NCI-H128 (cell line): ENCODE results near the gene ACAP2.
"Not testable (repeated sequence)": the region's sequence is repeated elsewhere in the genome, so short reads cannot be mapped to it uniquely, and the experiment has no call there.

Experiments
- DNase-seq: peaks from one replicate; lab custom pipeline; 2025; ENCODE audit not compliant: unreplicated experiment; lab: John Stamatoyannopoulos, UW

The ACAP2 gene

DNA sequence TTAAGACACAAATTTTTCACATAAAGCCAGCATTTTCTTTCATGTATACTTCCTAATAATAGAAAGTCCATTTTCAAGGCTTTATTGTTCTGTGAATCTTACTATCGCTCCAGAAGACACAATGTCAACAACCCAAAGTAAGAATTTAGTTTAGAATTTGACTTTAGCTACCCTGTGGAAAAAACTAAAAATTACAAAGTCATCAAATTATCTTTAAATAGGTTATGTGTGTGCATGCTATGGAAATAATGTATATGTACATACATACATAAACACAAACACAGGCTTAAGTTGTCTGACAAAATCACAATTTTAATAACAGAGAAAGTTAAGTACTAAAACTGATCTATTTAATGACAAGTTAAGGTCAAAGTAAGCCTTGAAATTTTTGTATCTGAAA, 151.7 kb downstream of the ACAP2 start:
- no peak for DNase-seq

- DNase-seq, result not testable (repeated sequence)
Measured at GRCh38 chr3:195290643-195291042, 152.2 kb downstream of the ACAP2 start.

DNA sequence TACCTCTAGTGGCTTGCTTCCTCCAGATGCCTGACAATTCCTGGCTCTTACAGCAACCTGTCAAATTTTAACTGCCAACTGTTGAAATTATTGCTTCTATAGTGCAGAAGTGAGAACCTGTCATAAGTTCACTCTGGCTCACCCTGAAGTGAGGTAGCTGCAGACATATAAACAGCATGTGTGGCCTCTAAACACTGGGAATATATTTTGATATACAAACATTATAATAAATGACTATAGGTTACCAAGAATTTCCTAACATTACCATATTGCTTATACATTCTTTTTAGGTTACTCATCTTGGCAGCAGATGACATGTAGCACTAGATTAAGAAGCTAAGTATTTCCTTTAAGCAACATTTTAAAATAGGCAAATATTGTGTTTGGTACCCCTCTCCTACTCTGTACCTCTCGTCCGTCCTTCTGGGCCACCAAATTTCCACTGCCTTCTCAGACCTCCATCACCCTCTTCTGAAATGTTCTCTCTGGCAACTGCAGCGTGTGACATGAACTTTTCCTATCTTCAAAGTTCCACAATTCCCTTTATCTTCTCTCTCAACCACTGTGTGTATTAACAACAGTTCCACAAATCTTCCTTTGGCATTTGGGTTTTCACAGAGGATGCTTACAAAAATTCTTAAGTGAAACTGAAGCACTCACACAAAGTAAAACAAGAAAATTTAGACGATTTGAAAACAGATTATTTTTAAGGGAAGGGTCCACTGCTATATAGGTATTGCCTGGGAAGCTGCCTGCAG, 156.5 kb downstream of the ACAP2 start:
- no peak for DNase-seq

GRCh38 chr3:195285372-195285771, 157.4 kb downstream of the ACAP2 start:
- no peak for DNase-seq

DNA sequence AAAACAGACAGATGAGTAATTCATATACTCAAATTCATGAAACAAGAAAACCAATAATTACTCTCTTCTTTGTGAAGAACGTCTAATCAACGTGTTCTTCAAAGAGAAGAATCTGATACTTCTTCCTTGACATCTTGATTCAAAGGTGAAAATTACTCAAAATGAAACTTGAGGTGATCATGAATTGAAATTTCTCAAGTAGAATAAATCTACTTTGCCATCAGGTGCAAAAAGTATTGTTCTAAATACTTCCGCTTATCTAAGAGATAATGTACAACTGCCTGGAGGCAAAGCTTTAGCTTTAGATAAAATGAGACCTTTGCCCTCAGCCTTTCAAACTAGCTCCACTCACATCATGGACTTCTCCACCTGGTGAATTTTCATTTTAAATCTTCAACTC, 158.0 kb downstream of the ACAP2 start:
- no peak for DNase-seq

GRCh38 chr3:195282961-195283360, 159.9 kb downstream of the ACAP2 start:
- no peak for DNase-seq

GRCh38 chr3:195274259-195274966, 168.4 kb downstream of the ACAP2 start:
- no peak for DNase-seq

DNA sequence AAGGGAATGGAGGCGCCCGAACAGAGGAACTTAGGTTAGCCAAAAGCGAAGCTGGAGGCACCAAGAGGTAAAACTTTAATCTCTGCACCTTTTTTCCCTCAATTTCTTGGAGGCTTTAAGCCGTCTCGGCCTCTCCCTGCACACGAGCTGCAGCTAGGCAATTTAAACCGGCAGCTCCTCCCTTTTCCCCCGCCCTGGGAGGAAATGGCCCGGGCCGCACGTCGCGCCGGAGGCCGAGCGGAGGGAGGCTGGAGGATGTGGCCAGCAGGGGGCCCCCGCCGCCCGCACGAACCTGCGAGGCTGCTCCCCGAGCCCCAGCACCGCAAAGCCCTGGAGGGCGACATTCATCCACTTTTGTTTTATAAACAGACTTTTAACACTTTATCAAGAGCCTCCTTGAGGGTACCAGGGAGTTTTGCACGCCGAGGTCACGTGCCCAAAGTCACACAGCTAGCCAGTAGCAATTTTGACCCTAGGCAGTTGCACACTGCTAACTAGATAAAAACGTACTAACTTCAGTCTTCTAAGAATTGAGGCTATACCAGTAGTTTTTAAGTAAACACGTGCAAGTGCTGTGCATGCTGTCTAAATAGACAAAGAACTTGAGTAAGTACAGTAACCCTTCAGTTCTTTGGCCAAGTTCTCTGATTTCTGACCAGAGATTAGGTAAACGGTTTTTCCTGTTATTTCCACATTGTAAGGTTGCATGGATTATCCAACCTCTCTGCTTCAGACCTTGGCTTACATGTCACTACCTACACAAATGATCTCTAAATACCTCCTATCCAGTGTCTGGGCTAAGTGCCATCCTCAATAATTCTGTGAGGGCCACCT, 171.2 kb downstream of the ACAP2 start:
- peak; percentile 83 for DNase-seq

GRCh38 chr3:195270817-195271409, 171.9 kb downstream of the ACAP2 start, which contains the start of gene XXYLT1:
XXYLT1 (minus strand) TSS chr3:195271159; CDS start chr3:195271058, 101 bp downstream.
- DNase-seq, result peak; percentile 62

- DNase-seq, result peak; percentile 30
Measured at GRCh38 chr3:195270079-195270816, 172.6 kb downstream of the ACAP2 start.

DNA sequence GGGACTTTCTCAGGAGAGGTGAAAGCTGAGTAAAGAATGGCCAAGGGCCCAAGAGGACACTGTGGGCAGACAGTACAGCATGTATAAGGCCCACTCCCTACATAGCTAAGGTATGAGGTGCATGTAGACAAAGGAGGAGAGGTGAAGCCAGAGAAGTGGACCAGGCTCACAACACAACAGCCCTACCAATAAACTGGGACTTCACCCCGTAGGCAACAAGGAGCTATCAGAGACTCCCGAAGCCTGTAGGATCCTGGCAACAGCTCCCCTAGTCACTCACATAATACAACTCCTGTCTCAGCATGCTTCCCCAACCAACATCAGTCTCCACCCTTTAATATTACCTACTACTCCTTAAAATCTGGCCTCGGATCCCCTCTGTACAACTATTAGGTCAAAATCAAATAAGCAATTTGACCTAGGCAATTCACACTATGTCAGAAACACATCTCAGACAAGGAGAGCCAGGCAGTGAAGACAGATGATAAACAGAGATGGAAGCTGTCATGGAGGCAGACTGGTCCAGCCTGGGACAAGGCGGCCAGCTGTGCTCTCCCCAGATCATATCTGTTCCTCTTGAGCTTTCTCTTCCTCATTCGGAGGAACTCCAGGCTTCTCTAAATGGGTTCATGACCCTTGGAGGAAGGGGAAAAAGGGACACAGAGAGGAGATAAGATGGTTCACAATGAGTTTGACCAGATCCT, 173.3 kb downstream of the ACAP2 start:
- DNase-seq, result no peak

DNA sequence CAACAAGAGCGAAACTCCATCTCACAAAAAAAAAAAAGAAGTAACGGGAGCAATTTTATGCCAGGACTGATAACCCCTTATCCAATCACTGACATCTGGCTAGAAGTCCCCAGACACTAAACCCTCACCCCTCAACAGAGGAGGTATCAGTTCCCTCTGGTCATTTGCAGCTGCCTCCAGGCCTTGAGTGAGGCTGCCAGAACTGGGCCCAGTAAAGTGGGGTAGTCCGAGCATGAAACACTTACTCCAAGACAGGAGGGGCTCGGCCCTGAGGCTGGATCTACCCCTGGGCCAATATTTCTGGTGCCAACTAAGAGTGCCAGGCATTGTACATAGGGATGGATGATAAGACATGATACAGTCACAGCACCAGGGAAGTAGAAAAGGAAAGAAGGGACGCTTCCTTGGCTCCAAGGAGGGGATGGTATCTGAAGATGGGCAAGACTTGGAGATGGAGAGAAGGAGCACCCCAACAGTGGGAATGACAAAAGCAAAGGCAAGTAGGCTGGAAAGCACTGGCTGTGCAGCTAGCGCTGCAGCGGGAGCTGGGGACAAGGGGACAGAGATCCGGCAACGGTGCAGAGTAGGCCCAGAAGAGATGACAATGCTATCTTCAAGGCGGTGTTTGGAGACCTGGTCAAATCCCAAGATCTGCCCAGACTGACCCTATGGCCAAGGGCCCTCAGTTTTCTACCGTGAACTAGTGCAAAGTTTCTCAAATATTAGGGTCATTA, 174.1 kb downstream of the ACAP2 start:
- DNase-seq, result no peak

DNA sequence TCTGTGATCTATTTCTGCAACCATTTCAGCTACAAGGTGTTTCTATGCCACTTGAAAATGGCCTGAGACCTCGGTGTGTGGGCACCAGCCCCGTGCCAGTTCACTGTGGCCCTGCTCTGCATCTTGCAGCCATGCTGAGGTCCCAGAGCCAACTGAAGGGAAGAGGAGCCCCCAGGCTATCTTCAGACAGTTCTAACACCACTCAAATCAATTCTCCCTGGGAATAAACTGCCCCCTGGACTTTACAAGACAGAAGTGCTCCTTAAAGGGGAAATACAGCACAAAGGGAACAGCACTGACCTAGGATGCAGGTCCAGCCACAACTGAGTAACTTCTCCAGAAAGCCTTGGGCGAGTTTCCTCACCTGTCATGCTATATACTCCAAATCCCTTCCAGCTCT, 175.7 kb downstream of the ACAP2 start:
- DNase-seq, result no peak

GRCh38 chr3:195266428-195266827, 176.4 kb downstream of the ACAP2 start:
- no peak for DNase-seq

DNA sequence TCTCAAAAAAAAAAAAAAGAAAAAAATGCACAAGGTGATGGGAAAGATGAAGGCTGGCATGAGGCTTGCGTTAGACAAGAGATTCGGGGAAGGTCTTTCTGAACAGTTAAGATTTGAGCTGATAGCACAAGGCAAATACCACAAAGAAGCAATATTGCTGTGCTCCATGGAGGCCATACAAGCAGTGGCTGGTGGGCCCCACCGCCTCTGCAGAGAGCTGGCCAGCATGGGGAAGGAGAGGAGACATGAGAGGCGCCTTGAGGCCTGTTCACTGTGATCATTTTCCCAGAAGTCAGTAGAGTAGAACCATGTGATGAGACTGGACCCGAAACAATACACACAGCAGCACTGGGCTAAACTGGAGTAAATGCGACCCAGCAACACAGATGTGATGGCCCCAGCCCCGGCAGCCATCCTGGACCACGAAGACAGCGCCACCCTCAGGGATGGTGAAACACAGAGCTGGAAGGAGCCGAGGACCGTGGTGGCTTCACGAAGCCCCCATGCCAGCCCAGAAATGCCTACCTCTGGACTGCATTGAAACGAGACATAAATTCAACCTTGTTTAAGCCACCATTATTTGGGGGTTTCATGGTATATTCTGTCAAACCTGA, 177.3 kb downstream of the ACAP2 start:
- DNase-seq, result no peak

GRCh38 chr3:195263925-195264600, 178.8 kb downstream of the ACAP2 start:
- DNase-seq, result no peak

- DNase-seq, result no peak
Measured at GRCh38 chr3:195263193-195263924, 179.5 kb downstream of the ACAP2 start.

DNA sequence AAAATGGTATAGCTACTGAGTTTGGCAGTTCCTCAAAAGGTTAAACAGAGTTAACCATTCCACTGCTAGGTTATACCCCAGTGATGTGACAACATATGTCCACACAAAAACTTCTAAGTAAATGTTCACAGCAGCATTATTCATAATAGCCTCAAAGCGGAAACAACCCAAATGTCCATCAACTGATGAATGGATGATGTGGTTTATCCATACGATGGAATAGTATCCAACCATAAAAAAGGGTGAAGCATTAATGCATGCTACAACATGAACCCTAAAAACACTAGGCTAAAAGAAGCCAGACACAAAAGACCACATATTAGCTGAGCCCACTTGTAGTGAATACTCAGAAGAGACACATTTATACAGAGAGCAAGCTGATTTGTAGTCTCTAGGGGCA, 180.9 kb downstream of the ACAP2 start:
- DNase-seq, result no peak
